AG04450 (cell line): ENCODE data around the gene DPM2. TPM values are rescaled to one million over a fixed set of nuclear protein-coding genes. Genes with fewer than 3 reads are reported as not detected.

ENCODE experiments used
- CTCF ChIA-PET: fragments of 300-600, 350-600 bp; formaldehyde crosslinking; extraction: SDS; loops from one replicate; lab custom pipeline; 2022; ENCODE audit warnings: antibody characterized with exemption, inconsistent platforms; lab: Charles Lee
- POLR2A ChIA-PET: fragments of 350-600 bp; formaldehyde crosslinking; extraction: SDS; loops from one replicate; lab custom pipeline; 2021; ENCODE audit warnings: antibody characterized with exemption, inconsistent platforms; lab: Yijun Ruan, JAX
- DNase-seq: peaks from one replicate; pipeline ENCODE4 v3.0.0-alpha.2; 2011; ENCODE audit warnings: low read depth, low spot score
- H3K27ac ChIP-seq: one replicate; pipeline ENCODE4 v1.5.1; 2012; ENCODE audit warnings: low read depth, low read length, control low read depth
- H3K27me3 ChIP-seq: one replicate; pipeline ENCODE4 v1.6.0; 2012; ENCODE audit warnings: low read length; ENCODE audit not compliant: control insufficient read depth, insufficient read depth
- H3K4me3 ChIP-seq: 2 replicates; pipeline ENCODE4 v1.5.1; 2011; ENCODE audit warnings: mild to moderate bottlenecking, low read depth, low read length, control low read depth
- H3K9me3 ChIP-seq: 2 replicates; pipeline ENCODE4 v1.5.1; 2012; ENCODE audit warnings: low read length; ENCODE audit not compliant: control insufficient read depth, insufficient read depth
- CTCF ChIP-seq: IDR thresholded peaks from 2 replicates; pipeline ENCODE4 v1.5.1; 2011; ENCODE audit warnings: low read depth, low read length, control low read depth, inconsistent platforms
- polyA plus RNA-seq: library from polyadenylated mRNA; depleted of rRNA; stranded (reverse); fragments of >200 nt; gene quantifications from 2 replicates; pipeline ENCODE4 v1.2.3, GENCODE V29; 2011

Gene DPM2
- polyA plus RNA-seq, 1 experiment, result 25.3 TPM

- no peak overlapping the region for H3K27ac ChIP-seq
- no peaks in the 10 kb centered on the region; the same call in 1 of the 2 replicates for H3K9me3 ChIP-seq
- H3K4me3 ChIP-seq, result no peak overlapping the region
- POLR2A ChIA-PET, result no interaction called here
- CTCF ChIA-PET, result interaction anchor here (1.0 to 3.3 kb wide), 3 partner anchors 8 to 100 kb away, joined by 3 to 19 read pairs (median 3); no protein-coding TSS in a partner anchor
- DNase-seq, result no peak
- no peaks in the 10 kb centered on the region for H3K27me3 ChIP-seq
- no peak for TF ChIP-seq CTCF
Observed at GRCh38 chr9:127934986-127935385, 2.7 kb downstream of the DPM2 start.

- no peaks in the 10 kb centered on the region for H3K27me3 ChIP-seq
- ChIA-PET POLR2A (interaction anchor here (0.7 kb wide), 1 partner anchor 21 kb away, joined by 3 read pairs; no protein-coding TSS in a partner anchor), CTCF (interaction anchor here (1.4 to 3.3 kb wide), 2 partner anchors 9 to 101 kb away, joined by 3 to 19 read pairs; no protein-coding TSS in a partner anchor)
- H3K4me3 ChIP-seq, result no peak overlapping the region
- H3K9me3 ChIP-seq, result no peaks in the 10 kb centered on the region; the same call in 1 of the 2 replicates
- no peak for DNase-seq
- TF ChIP-seq CTCF, result no peak
- no peak overlapping the region for H3K27ac ChIP-seq
Observed at GRCh38 chr9:127934248-127934647, 3.4 kb downstream of the DPM2 start.

GRCh38 chr9:127931092-127931881, 6.4 kb downstream of the DPM2 start:
- no peak for DNase-seq
- Histone ChIP-seq H3K27ac (peak overlapping the region; percentile 90), H3K27me3 (no peaks in the 10 kb centered on the region), H3K4me3 (peak overlapping the region; percentile 65), H3K9me3 (no peaks in the 10 kb centered on the region; the same call in 1 of the 2 replicates)
- ChIA-PET POLR2A (interaction anchor here (0.6 kb wide), 1 partner anchor 138 kb away, joined by 3 read pairs; no protein-coding TSS in a partner anchor), CTCF (interaction anchor here (0.7 to 3.3 kb wide), 2 partner anchors 12 to 185 kb away, joined by 4 to 19 read pairs; no protein-coding TSS in a partner anchor)
- TF ChIP-seq CTCF, result no peak

- TF ChIP-seq CTCF, result peak; percentile 37
- Histone ChIP-seq H3K9me3 (no peaks in the 10 kb centered on the region; the same call in 1 of the 2 replicates), H3K4me3 (peak within 1 kb of the TSS; percentile 65), H3K27ac (peak within 1 kb of the TSS; percentile 90), H3K27me3 (no peaks in the 10 kb centered on the region)
- CTCF ChIA-PET, result interaction anchor here (0.7 to 1.2 kb wide), 5 partner anchors 9 to 189 kb away, joined by 3 to 8 read pairs (median 4); no protein-coding TSS in a partner anchor
- POLR2A ChIA-PET, result interaction anchor here (0.6 kb wide), 1 partner anchor 139 kb away, joined by 3 read pairs; no protein-coding TSS in a partner anchor
- DNase-seq, result no peak
Observed at GRCh38 chr9:127930231-127931091, 7.2 kb downstream of the DPM2 start, which contains the start of gene PIP5KL1. TSS of gene PIP5KL1 (minus strand) at chr9:127930777. CDS start at chr9:127930752, 25 bp downstream.
